ENCODE data around the gene CHD5. TPM values are rescaled to one million over a fixed set of nuclear protein-coding genes. Genes with fewer than 3 reads are reported as not detected.
A peak's percentile ranks its signal among the peaks of the same experiment; 100 is the strongest.

CHD5 gene
- total RNA-seq, 1 donor from 2014 or later = 0.08 TPM

DNA sequence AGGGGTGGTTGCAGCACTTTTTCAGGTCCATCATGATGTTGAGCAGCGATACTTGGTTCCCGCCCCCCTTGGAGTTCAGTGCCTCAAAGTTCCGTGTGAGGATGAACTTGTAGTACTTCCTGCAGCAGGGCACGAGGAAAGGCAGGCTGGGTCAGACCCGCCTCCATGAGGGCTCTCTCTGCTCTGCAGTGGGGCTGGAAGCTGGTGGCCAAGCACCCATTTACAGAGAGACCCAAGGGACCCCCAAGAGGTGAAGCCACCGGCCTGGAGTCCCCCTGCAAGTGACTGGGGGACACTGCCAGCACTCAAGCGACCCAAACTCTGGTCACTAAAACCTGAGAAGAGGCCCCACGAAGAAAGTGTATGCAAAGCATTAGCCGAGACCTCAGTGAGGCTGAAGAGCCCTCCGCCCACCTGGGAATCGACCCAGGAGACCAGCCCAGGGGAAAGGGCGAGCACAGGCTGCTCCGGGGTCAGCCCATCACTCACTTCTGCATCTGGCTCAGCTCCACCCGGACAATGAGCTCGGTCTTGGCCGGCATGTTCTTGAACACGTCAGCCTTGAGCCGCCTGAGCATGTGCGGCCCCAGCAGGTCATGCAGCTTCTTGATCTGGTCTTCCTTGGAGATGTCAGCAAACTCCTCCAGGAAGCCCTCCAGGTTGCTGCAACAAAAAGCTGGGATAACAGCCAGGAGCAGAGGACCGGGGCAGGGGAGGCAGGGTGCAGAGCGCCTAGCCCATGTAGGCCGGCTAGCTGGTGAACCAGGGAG lies 45.2 kb downstream of the CHD5 start:
- DNase-seq (ENCODE audit: low spot score) = no peak

GRCh38 chr1:6134206-6134605 lies 45.9 kb downstream of the CHD5 start:
- DNase-seq (ENCODE audit: low spot score) = no peak
- ATAC-seq = no peak

More for the DNA sequence above, 45.2 kb downstream of the CHD5 start:
- ATAC-seq = no peak

GRCh38 chr1:6133146-6133895 lies 46.8 kb downstream of the CHD5 start:
- DNase-seq (ENCODE audit: low spot score) (no peak), ATAC-seq (no peak)

GRCh38 chr1:6131561-6131960 lies 48.6 kb downstream of the CHD5 start:
- DNase-seq (ENCODE audit: low spot score) (no peak), ATAC-seq (no peak)

DNA sequence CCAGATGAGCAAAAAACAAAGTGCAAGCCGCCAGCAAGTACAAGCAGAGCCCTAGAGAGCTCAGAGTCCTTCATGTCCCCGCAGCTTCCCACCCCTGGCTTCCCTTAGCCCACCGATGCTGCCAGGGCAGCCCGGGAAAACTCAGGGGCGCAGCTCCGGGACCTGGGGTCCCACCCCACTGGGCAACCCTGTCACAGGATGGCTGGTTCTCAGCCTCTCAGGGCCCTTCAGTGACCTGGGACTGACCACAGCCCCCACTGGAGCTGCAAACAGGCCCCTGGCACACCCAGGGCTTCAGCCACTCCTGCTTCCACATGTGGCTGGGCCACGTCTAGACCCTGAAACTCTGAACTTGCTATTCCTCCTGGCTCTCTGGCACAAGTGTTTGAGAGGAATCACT lies 49.5 kb downstream of the CHD5 start:
- no peak for DNase-seq (ENCODE audit: low spot score)
- ATAC-seq = no peak

DNA sequence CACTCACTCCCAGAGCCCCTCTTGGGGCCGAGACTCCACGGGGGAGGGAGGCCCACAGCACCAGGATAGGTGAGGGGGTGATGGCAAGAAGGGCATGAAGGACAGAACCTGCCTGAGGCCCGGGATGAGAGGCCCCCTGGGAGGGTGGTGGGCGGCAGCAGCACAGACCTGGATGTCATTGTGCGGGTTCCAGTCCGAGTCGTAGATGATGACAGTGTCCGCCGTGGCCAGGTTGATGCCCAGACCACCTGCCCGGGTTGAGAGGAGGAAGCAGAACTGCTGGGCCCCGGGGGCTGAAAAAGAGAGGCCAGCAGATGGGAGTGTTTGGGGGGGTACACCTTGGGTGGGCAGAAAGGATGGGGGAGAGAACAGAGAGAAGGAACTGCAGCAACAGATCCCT lies 50.1 kb downstream of the CHD5 start:
- ATAC-seq = no peak
- DNase-seq (ENCODE audit: low spot score) = no peak

DNA sequence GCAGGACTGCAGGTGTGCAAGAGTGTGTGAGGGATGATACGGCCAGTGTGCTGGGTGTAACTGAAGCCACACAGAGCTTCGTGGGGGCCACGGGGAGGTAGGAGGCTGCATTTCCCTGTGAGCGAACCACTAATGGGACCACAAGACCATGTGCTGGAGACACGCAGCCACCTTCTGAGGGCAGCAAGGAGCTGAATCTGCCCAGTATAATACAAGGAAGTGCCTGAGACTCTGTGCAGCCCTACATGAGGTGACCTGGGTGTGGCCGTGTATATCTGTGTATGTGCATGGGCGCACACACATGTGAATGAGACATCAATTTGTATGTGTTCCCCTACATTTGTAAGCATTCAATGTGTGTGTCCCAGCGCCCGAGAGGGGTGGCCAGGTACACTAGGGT lies 50.8 kb downstream of the CHD5 start:
- no peak for ATAC-seq
- DNase-seq (ENCODE audit: low spot score) = no peak

DNA sequence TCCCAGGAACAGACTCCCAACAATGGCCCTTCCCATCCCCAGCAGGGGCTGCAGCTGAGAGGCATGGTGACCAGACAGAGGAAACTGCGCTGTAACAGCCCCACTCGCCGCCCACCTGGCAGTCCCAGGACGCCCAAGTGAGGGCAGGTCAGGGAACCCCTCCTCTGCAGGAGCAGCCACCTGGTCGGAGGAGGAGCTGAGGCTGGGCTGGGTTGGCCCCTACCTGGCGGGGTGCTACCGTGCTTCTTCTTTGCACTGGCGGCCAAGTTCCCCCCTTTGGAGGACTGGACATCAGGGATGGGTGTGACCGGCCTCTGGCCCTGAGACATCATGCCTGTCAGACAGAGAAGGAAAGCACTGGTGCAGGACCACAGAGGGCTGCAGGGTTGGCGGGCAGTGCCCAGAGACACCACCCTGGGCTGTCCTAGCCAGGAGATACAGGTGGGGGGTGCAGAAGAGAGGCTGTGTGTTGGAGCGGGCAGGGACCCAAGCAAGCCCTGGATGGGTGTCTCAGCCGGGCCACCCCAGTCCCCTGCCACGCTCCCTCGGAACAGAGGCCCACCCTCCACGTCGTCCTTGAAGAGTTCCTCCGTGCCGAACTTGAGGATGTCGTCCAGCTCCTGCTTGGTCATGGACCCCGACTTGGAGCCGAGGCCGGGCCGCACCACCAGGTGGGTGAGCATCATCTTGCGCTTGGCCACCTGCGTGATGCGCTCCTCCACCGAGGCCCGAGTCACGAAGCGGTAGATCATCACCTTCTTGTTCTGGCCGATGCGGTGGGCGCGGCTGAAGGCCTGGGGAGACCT lies 51.6 kb downstream of the CHD5 start:
- ATAC-seq (no peak), DNase-seq (ENCODE audit: low spot score) (no peak)

DNA sequence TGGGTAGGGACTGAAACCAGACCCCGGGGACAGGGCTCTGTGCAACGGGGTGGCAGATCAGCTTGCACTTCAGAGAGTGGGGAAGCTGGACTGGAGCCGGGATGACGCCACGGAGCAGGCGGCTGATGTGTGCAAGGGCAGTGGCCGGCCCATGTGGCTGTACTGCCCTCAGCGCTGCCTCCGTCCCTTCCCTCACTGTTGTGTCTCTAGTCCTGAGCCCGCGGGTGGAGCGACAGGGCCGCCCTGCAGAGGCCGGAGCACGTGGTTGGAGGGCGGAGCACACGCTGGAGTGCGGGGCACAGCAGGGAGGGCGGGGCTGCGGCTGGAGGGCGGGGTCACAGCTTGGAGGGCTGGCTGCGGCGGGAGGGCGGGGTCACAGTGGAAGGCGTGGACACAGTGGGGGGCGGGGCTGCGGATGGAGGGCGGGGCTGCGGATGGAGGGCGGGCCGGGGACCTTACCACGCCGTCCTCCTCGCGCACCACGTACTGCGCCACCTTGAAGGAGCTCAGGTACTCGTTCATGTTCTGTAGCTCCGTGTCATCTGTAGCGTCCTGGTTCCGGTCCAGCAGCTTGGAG lies 52.4 kb downstream of the CHD5 start:
- ATAC-seq (peak; percentile 75), DNase-seq (ENCODE audit: low spot score) (no peak)

- DNase-seq (ENCODE audit: low spot score) = no peak
- ATAC-seq = no peak
Observed at GRCh38 chr1:6126521-6127067, 53.5 kb downstream of the CHD5 start.

- no peak for DNase-seq (ENCODE audit: low spot score)
- no peak for ATAC-seq
Observed at GRCh38 chr1:6126028-6126427, 54.1 kb downstream of the CHD5 start.

DNA sequence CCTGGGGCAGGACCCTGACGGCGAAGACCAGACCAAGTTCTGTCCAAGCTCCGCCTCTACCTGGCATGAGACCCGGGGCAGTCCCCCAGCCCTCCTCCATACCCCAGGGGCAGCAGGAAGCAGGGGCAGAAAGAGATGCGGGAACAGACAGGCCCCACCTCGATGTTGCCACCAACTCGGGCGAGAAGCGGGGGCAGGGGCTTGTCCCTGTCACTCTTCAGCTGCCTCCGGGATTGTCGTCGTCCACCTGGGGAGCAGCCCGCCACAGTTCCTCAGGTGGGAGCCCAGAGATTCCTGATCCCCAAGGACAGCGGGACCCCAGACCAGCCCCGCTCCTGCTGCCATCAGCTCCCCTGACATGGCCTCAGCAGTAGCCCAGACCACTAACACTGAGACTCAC lies 54.8 kb downstream of the CHD5 start:
- DNase-seq (ENCODE audit: low spot score) (no peak), ATAC-seq (no peak)

GRCh38 chr1:6124746-6125365 lies 55.3 kb downstream of the CHD5 start:
- DNase-seq (ENCODE audit: low spot score) (no peak), ATAC-seq (no peak)

- ATAC-seq (no peak), DNase-seq (ENCODE audit: low spot score) (no peak)
Observed at GRCh38 chr1:6124341-6124740, 55.8 kb downstream of the CHD5 start.

- DNase-seq (ENCODE audit: low spot score) (no peak), ATAC-seq (no peak)
Observed at GRCh38 chr1:6123816-6124215, 56.3 kb downstream of the CHD5 start.

DNA sequence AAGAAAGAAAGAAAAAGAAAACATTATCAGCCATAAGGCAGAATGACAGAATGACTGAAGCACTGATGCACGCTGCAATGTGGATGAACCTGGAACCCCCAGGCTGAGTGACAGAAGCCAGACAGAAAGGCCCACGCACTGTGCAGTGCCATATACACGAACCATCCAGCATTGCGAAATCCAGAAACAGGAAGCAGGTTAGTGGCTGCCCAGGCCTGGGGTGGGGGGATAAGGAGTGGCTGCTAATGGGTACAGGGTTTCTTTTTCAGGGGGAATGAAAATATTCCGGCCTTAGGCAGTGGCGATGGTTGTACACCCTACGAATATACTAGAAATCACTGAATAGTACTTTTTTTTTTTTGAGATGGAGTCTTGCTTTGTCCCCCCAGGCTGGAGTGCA lies 57.0 kb downstream of the CHD5 start:
- no peak for ATAC-seq
- DNase-seq (ENCODE audit: low spot score) = no peak

GRCh38 chr1:6121651-6122370 lies 58.3 kb downstream of the CHD5 start:
- ATAC-seq = no peak
- DNase-seq (ENCODE audit: low spot score) = no peak

GRCh38 chr1:6121021-6121421 lies 59.1 kb downstream of the CHD5 start:
- ATAC-seq = no peak
- DNase-seq (ENCODE audit: low spot score) = no peak

GRCh38 chr1:6118415-6118814 lies 61.7 kb downstream of the CHD5 start:
- DNase-seq (ENCODE audit: low spot score) (no peak), ATAC-seq (no peak)

DNA sequence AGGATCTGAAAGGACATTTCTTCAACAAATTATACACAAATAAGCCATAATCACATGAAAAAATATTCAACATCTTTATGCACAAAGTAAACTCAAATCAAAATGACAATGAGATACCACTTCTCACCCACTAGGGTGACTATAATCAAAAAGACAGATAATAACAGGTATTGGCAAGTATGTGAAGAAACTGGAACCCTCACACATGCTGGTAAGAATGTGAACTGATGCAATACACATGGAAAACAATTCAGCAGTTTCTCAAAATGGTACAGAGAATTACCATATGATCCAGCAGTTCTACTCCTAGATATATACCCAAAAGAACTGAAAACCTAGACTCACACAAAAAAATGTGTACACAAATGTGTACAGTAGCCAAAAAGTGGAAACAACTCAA lies 62.5 kb downstream of the CHD5 start:
- ATAC-seq = no peak

More for the DNA sequence above, 62.5 kb downstream of the CHD5 start:
- DNase-seq (ENCODE audit: low spot score) = no peak
